ENCODE data around the gene PIP4K2B. TPM values are rescaled to one million over a fixed set of nuclear protein-coding genes. Genes with fewer than 3 reads are reported as not detected.

PIP4K2B gene
- total and polyA plus RNA-seq, 9 donors = 32.1 to 95.3 (median 66.5) TPM

DNA sequence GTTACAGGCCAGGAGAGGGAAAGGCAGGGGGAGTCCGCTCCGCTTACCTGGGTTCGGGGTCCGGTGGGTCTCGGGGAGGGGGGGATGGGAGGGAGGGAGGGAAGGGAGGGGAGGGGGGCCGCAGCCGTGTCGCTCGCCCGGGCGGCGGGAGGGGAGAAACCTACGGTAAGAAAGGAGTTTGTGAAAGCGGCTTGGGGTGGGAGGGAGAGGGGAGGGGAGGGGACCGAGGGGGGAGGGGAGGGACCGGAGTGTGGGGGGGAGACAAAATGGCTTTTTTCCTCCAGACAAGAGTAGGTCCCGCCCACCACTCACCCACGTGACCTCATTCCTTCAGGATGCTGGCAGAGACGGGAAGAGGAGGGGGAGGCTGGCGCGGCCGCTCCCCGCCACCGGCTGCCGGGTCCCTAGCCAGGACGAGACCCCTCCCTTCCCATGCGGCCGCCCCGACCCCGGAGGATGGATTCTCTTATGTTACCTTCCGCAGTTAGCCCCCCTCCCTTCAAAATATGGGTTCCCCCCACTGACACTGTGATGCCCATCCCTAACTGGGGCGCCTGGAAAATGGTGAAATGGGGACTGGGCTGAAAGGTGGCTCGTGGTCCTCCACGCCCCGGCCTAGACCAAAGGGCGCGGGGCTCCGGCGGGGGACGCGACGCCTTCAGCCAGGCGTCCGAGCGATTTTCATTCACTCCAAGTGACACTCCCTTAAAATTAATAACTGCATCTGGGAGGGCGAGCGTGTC, 51.0 kb downstream of the PIP4K2B start, which contains the start of gene PCGF2:
TSS of gene PCGF2 (minus strand) at position 188 of the 743 bp plus-strand sequence. CDS start 7,934 bp downstream, outside the sequence.
- Histone ChIP-seq H3K27me3 (no peaks in the 10 kb centered on the region), H3K27ac (peak within 1 kb of the TSS; percentile 42 to 81), H3K4me1 (ENCODE audit: insufficient read depth) (peaks cover 10% of the 10 kb centered on the region), H3K36me3 (no peaks in the 10 kb centered on the region), H3K4me3 (peak within 1 kb of the TSS; percentile 68), H3K9me3 (no peaks in the 10 kb centered on the region)
- intact Hi-C loops (cut with DNase I) = no loop called here
- TF ChIP-seq, protein P1, sequence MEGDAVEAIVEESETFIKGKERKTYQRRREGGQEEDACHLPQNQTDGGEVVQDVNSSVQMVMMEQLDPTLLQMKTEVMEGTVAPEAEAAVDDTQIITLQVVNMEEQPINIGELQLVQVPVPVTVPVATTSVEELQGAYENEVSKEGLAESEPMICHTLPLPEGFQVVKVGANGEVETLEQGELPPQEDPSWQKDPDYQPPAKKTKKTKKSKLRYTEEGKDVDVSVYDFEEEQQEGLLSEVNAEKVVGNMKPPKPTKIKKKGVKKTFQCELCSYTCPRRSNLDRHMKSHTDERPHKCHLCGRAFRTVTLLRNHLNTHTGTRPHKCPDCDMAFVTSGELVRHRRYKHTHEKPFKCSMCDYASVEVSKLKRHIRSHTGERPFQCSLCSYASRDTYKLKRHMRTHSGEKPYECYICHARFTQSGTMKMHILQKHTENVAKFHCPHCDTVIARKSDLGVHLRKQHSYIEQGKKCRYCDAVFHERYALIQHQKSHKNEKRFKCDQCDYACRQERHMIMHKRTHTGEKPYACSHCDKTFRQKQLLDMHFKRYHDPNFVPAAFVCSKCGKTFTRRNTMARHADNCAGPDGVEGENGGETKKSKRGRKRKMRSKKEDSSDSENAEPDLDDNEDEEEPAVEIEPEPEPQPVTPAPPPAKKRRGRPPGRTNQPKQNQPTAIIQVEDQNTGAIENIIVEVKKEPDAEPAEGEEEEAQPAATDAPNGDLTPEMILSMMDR (IDR thresholded peaks at IDR 0.05) = no peak
- no peak for TF ChIP-seq EP300 (IDR thresholded peaks at IDR 0.05)
- TF ChIP-seq POLR2A (IDR thresholded peaks at IDR 0.05) = peak; percentile 70
- peak; percentile 92 to 96 (median 95) for DNase-seq
- 0 to 1% (median 0%) methylated on average over 36 to 45 of the region's 47 CpGs for WGBS, 3 donors

DNA sequence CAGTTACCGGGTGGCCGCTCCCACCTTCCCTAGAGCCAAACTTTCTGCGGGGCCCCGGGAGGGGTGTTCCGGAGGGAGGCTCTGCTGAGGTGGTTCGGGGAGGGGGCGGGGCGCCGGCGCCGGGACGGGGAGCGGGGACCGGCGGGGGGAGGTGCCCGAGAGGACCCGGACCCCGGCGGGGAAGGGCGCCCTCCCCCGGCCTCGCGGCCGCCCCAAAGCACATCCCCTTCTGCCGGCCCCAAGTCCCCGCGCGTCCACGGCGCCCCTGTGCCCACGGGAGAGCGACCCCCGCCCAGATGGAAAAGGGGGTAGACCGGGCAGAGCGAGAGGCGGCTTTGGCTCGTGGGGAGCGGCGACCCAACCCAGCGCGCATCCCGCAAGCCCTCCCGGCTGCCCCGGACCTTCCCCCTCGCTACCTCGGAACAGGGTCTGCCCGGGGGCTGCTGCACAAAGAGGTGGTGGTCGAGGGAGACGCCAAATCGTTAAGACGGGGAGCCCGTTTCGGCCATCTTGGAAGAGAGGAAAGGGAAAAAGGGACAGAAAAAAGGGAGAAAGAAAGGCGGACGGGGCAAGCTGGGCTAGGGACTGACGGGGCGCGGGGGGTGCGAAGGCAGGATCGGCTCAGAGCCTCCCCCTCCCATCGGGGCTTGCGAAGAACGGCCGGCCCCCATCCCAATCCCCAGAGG, 51.8 kb downstream of the PIP4K2B start:
- WGBS, 3 donors = 1% methylated on average over 40 to 64 of the region's 64 CpGs
- H3K4me3 ChIP-seq = peak overlapping the region; percentile 68
- intact Hi-C loops (cut with DNase I) = no loop called here
- H3K4me1 ChIP-seq (ENCODE audit: insufficient read depth) = peaks cover 12% of the 10 kb centered on the region
- peak overlapping the region; percentile 6 to 50 for H3K27ac ChIP-seq
- H3K27me3 ChIP-seq = no peaks in the 10 kb centered on the region
- TF ChIP-seq, protein P1 (IDR thresholded peaks at IDR 0.05) = no peak
- TF ChIP-seq POLR2A (IDR thresholded peaks at IDR 0.05) (peak; percentile 11), EP300 (IDR thresholded peaks at IDR 0.05) (no peak)
- DNase-seq = peak; percentile 74 to 81 (median 77)
- no peaks in the 10 kb centered on the region for H3K36me3 ChIP-seq
- no peaks in the 10 kb centered on the region for H3K9me3 ChIP-seq

DNA sequence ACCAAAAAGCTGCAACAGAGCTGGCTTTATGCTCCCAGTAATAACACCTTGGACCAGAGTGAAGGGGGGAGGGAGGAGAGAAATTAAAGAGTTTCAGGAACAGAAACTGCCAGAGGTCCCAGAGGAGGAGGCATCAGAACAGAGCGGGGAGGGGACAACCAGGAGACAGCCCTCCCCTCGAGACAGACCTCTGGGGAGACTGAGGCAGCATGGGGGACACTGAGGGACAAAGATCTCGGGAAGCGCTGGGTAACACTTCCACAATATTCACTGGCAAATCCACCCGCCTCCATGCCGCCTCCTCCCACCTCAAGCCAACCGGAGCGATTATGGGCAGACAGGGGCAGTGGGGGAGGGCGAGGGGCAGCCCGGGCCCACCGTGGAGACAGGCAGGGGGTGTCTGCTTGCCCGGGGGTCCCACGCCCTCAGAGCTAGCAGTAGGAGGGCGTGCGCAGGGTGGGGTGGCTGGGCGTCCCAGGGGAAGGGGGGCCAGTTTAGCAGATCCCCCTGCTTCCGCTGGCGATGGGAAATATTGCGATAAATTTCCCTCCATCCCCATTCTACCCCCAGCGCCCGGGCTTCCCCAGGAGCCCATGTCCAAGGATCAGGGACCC, 52.4 kb downstream of the PIP4K2B start:
- no peaks in the 10 kb centered on the region for H3K9me3 ChIP-seq
- 1 to 6% (median 4%) methylated on average over 16 to 21 of the region's 21 CpGs for WGBS, 3 donors
- no peaks in the 10 kb centered on the region for H3K36me3 ChIP-seq
- no peak overlapping the region for H3K27ac ChIP-seq
- H3K27me3 ChIP-seq = no peaks in the 10 kb centered on the region
- peaks cover 19% of the 10 kb centered on the region for H3K4me1 ChIP-seq (ENCODE audit: insufficient read depth)
- peak in 2 of 5 donors; percentile 42 to 65 for DNase-seq
- peak overlapping the region; percentile 68 for H3K4me3 ChIP-seq
- intact Hi-C loops (cut with DNase I) = no loop called here
- TF ChIP-seq, protein P1 (IDR thresholded peaks at IDR 0.05) = no peak
- TF ChIP-seq POLR2A (IDR thresholded peaks at IDR 0.05) (no peak), EP300 (IDR thresholded peaks at IDR 0.05) (no peak)

DNA sequence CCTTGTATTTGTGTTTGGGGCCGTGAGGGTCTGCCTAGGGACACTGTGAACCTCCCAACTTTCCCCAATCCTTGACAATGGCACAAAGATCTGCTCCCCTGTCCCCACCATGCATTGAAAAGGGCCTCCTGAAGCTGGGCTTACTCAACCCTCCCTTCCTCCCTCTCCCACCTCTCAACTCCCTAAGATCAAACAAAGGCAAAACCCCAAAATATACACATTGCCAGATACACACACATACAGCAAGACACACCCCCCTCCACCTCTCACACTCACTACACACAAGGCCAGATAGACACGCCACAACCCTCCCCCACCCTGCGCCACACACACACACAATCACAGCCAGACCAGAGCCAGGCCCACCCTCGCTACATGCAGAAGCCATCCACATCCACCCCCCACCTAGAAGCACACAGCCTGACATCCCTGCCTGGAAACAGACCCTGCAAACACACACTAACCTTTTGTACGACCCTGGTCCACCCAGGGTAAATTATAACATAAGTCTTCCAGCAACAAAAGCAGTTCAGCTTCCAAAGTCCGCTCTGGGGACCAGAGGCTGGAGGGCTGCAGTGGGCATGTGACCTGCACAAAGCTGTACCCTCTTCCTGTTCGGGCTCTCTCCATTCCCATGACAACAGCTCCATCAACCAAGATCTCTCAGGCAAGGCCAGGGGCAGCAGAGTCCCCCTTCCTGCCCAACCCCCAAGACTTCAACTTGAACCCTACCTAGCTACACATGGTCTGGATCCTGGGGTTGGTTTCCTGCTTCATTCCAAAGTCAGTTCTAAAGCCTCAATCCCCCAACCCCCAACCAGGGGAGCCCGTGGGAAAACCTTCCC, 53.1 kb downstream of the PIP4K2B start:
- Histone ChIP-seq H3K9me3 (no peaks in the 10 kb centered on the region), H3K27me3 (no peaks in the 10 kb centered on the region), H3K4me1 (ENCODE audit: insufficient read depth) (peaks cover 21% of the 10 kb centered on the region), H3K4me3 (no peak overlapping the region), H3K36me3 (no peaks in the 10 kb centered on the region), H3K27ac (no peak overlapping the region)
- intact Hi-C loops (cut with DNase I) = no loop called here
- TF ChIP-seq, protein P1 (IDR thresholded peaks at IDR 0.05) = no peak
- TF ChIP-seq POLR2A (IDR thresholded peaks at IDR 0.05) (no peak), EP300 (IDR thresholded peaks at IDR 0.05) (no peak)
- peak in 1 of 5 donors; percentile 37 for DNase-seq
- 35 to 37% (median 36%) methylated on average over 8 of the region's 8 CpGs for WGBS, 3 donors
